Kidney (tissue), 14 donors: ENCODE results near the gene PDLIM5. TPM values are rescaled to one million over a fixed set of nuclear protein-coding genes. Genes with fewer than 3 reads are reported as not detected.
"Not testable (repeated sequence)": the region's sequence is repeated elsewhere in the genome, so short reads cannot be mapped to it uniquely, and the experiment has no call there.

Experiments
- DNase-seq, 5 donors: peaks; one replicate each; pipeline ENCODE4 v3.0.0-alpha.2; 2013 to 2020
- FAIRE-seq: peaks from 2 replicates; lab custom pipeline; 2012; peaks lifted over from hg19 to GRCh38; lab: Jason Lieb, UNC
- H3K27ac ChIP-seq, 2 donors: one replicate each; pipeline ENCODE4 v1.7.0; 2013; ENCODE audit warnings: low read depth in 2 of 2, low read length in 2 of 2, inconsistent platforms in 1 of 2
- H3K27me3 ChIP-seq: one replicate; pipeline ENCODE4 v1.7.1; 2013; ENCODE audit warnings: low read length, inconsistent platforms; ENCODE audit not compliant: control insufficient read depth, insufficient read depth
- H3K36me3 ChIP-seq, 3 donors: one replicate each; pipeline versions ENCODE4 v1.7.0 to v1.7.1; 2013; ENCODE audit warnings: low read length in 3 of 3, control low read depth in 1 of 3, inconsistent platforms in 1 of 3; ENCODE audit not compliant: insufficient read depth in 3 of 3, control insufficient read depth in 2 of 3
- H3K4me1 ChIP-seq, 3 donors: one replicate each; pipeline versions ENCODE4 v1.7.0 to v1.7.1; 2013; ENCODE audit warnings: low read length in 3 of 3, inconsistent platforms in 1 of 3, low read depth in 1 of 3; ENCODE audit not compliant: control insufficient read depth in 2 of 3, insufficient read depth in 2 of 3
- H3K4me3 ChIP-seq, 3 donors: one replicate each; pipeline versions ENCODE4 v1.7.0 to v1.8.1; 2013; ENCODE audit warnings: low read length in 3 of 3, control low read depth in 1 of 3, inconsistent platforms in 1 of 3
- H3K9ac ChIP-seq, 3 donors: one replicate each; pipeline versions ENCODE4 v1.7.0 to v1.7.1; 2013; ENCODE audit warnings: low read length in 3 of 3, control low read depth in 1 of 3, inconsistent platforms in 1 of 3
- H3K9me3 ChIP-seq, 3 donors: one replicate each; pipeline versions ENCODE4 v1.7.0 to v1.7.1; 2013; ENCODE audit warnings: low read length in 3 of 3, control low read depth in 1 of 3, inconsistent platforms in 1 of 3; ENCODE audit not compliant: control insufficient read depth in 2 of 3, insufficient read depth in 1 of 3
- CTCF ChIP-seq: IDR thresholded peaks from 3 replicates; pipeline ENCODE4 v1.5.1; 2012; ENCODE audit warnings: mild to moderate bottlenecking, moderate library complexity, borderline replicate concordance; ENCODE audit not compliant: insufficient read depth; ENCODE audit errors: extremely low read depth
- intact Hi-C: fragments of 100-400 bp; cut with DNase I; formaldehyde crosslinking; loops from one replicate; pipeline ENCODE4 v1.11.1; 2022
- polyA plus RNA-seq: library from polyadenylated mRNA; stranded (reverse); fragments of 350-450 nt; fragmentation: Illumina TruSeq; extraction: RNeasy Lipid Tissue Mini Kit (QIAGEN cat#74804); gene quantifications from one replicate; pipeline ENCODE4 v1.2.3, GENCODE V29; 2014; ENCODE audit warnings: low read depth, low replicate concordance; ENCODE audit not compliant: insufficient read depth
- total RNA-seq: library from RNA; stranded (reverse); fragmentation: NEBNext Ultra II Directional; extraction: Animal tissue kit (Norgen Biotek cat#: 25700); gene quantifications from one replicate; pipeline ENCODE4 v1.2.1, GENCODE V29; 2021
- donor health status: control.
- donor health status: control.
- donor health status: control.
- donor health status: control.
- donor health status: control.
- donor health status: DM: yes; HTN: yes; CAD: no.
- donor health status: Normal renal cell carcinoma (clear cell type).

Gene PDLIM5
- total and polyA plus RNA-seq, 2 donors from 2014 or later, result 24.3 to 167 TPM

GRCh38 chr4:94469221-94469784 lies 17.6 kb downstream of the PDLIM5 start:
- DNase-seq (no peak), FAIRE-seq (no peak)
- no peak overlapping the region for H3K27ac ChIP-seq
- no peak for TF ChIP-seq CTCF
- no peaks in the 10 kb centered on the region for H3K36me3 ChIP-seq
- intact Hi-C loops, result no loop called here
- no peaks in the 10 kb centered on the region for H3K9me3 ChIP-seq
- H3K4me3 ChIP-seq, result no peak overlapping the region
- H3K27me3 ChIP-seq, result no peaks in the 10 kb centered on the region
- H3K9ac ChIP-seq, result no peak overlapping the region
- H3K4me1 ChIP-seq, result peaks cover 0 to 25% (median 8%) of the 10 kb centered on the region in 3 donors

GRCh38 chr4:94470132-94470531 lies 18.4 kb downstream of the PDLIM5 start:
- no peaks in the 10 kb centered on the region for H3K27me3 ChIP-seq
- TF ChIP-seq CTCF, result no peak
- H3K4me3 ChIP-seq, result no peak overlapping the region
- DNase-seq (no peak), FAIRE-seq (no peak)
- H3K36me3 ChIP-seq, result no peaks in the 10 kb centered on the region
- no peaks in the 10 kb centered on the region for H3K9me3 ChIP-seq
- no peak overlapping the region for H3K27ac ChIP-seq
- H3K9ac ChIP-seq, result no peak overlapping the region
- intact Hi-C loops, result no loop called here
- peaks cover 0 to 24% (median 8%) of the 10 kb centered on the region in 3 donors for H3K4me1 ChIP-seq

- FAIRE-seq, DNase-seq, H3K36me3 ChIP-seq, intact Hi-C loops, H3K27me3 ChIP-seq, H3K27ac ChIP-seq, H3K4me3 ChIP-seq, H3K9me3 ChIP-seq, H3K9ac ChIP-seq: not testable (repeated sequence)
- peaks cover 0 to 25% (median 7%) of the 10 kb centered on the region in 3 donors for H3K4me1 ChIP-seq
These were observed 19.0 kb downstream of the PDLIM5 start for GRCh38 chr4:94470782-94471181.

GRCh38 chr4:94472056-94472826 lies 20.5 kb downstream of the PDLIM5 start:
- H3K9ac ChIP-seq, result no peak overlapping the region
- peaks cover 0 to 21% (median 5%) of the 10 kb centered on the region in 3 donors for H3K4me1 ChIP-seq
- no peaks in the 10 kb centered on the region for H3K36me3 ChIP-seq
- no peak overlapping the region for H3K27ac ChIP-seq
- FAIRE-seq, result no peak
- H3K9me3 ChIP-seq, result no peaks in the 10 kb centered on the region
- H3K27me3 ChIP-seq, result no peaks in the 10 kb centered on the region
- no peak overlapping the region for H3K4me3 ChIP-seq
- intact Hi-C loops, result no loop called here
- DNase-seq, result no peak
- TF ChIP-seq CTCF, result no peak
